HL-60 (cell line): ENCODE results near the gene PSMG3.

Experiments
- DNase-seq, 2 experiments: peaks; one replicate each; pipeline ENCODE4 v3.0.0-alpha.2; 2010 to 2020; ENCODE audit warnings: low read depth in 1 of 2, low spot score in 1 of 2
- H3K27ac ChIP-seq: fragments of 250-450 bp; sonication (Bioruptor Pico); replicated peaks from 2 replicates; pipeline ENCODE4 v1.5.1; 2020; ENCODE audit warnings: mild to moderate bottlenecking, moderate library complexity
- H3K27me3 ChIP-seq: fragments of 250-450 bp; sonication (Bioruptor Pico); 2 replicates; pipeline ENCODE4 v1.5.1; 2021; ENCODE audit warnings: mild to moderate bottlenecking, moderate library complexity; ENCODE audit not compliant: insufficient read depth, poor library complexity, severe bottlenecking
- H3K4me3 ChIP-seq: replicated peaks from 2 replicates; pipeline ENCODE4 v1.5.1; 2011; ENCODE audit warnings: mild to moderate bottlenecking, control low read depth, low read length; ENCODE audit not compliant: insufficient read depth
- GABPA ChIP-seq: IDR thresholded peaks from 2 replicates; pipeline ENCODE4 v1.6.1; 2012; ENCODE audit warnings: low read depth
- POLR2AphosphoS5 ChIP-seq: IDR thresholded peaks from 2 replicates; pipeline ENCODE4 v1.6.1; 2012; ENCODE audit warnings: low read depth
- SPI1 ChIP-seq: IDR thresholded peaks from 2 replicates; pipeline ENCODE4 v1.6.1; 2012; ENCODE audit warnings: low read depth, mild to moderate bottlenecking, borderline replicate concordance
- TF ChIP-seq, protein P1 (sequence below): IDR thresholded peaks from 2 replicates; pipeline ENCODE4 v1.6.1; 2012; ENCODE audit warnings: low read depth; ENCODE audit not compliant: insufficient replicate concordance
- TF ChIP-seq, protein P2 (sequence below): IDR thresholded peaks from one replicate; pipeline ENCODE4 v1.5.1; 2011; ENCODE audit warnings: low read length, control low read depth, inconsistent platforms; ENCODE audit not compliant: insufficient read depth

The PSMG3 gene

GRCh38 chr7:1544896-1545416 is 24.9 kb downstream of the PSMG3 start:
- Histone ChIP-seq H3K4me3 (no peak overlapping the region), H3K27ac (no peak overlapping the region), H3K27me3 (no peaks in the 10 kb centered on the region)
- no peak for DNase-seq
- TF ChIP-seq, protein P1, sequence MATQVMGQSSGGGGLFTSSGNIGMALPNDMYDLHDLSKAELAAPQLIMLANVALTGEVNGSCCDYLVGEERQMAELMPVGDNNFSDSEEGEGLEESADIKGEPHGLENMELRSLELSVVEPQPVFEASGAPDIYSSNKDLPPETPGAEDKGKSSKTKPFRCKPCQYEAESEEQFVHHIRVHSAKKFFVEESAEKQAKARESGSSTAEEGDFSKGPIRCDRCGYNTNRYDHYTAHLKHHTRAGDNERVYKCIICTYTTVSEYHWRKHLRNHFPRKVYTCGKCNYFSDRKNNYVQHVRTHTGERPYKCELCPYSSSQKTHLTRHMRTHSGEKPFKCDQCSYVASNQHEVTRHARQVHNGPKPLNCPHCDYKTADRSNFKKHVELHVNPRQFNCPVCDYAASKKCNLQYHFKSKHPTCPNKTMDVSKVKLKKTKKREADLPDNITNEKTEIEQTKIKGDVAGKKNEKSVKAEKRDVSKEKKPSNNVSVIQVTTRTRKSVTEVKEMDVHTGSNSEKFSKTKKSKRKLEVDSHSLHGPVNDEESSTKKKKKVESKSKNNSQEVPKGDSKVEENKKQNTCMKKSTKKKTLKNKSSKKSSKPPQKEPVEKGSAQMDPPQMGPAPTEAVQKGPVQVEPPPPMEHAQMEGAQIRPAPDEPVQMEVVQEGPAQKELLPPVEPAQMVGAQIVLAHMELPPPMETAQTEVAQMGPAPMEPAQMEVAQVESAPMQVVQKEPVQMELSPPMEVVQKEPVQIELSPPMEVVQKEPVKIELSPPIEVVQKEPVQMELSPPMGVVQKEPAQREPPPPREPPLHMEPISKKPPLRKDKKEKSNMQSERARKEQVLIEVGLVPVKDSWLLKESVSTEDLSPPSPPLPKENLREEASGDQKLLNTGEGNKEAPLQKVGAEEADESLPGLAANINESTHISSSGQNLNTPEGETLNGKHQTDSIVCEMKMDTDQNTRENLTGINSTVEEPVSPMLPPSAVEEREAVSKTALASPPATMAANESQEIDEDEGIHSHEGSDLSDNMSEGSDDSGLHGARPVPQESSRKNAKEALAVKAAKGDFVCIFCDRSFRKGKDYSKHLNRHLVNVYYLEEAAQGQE: no peak
- no peak for TF ChIP-seq POLR2AphosphoS5
- TF ChIP-seq GABPA: no peak
- TF ChIP-seq, protein P2, sequence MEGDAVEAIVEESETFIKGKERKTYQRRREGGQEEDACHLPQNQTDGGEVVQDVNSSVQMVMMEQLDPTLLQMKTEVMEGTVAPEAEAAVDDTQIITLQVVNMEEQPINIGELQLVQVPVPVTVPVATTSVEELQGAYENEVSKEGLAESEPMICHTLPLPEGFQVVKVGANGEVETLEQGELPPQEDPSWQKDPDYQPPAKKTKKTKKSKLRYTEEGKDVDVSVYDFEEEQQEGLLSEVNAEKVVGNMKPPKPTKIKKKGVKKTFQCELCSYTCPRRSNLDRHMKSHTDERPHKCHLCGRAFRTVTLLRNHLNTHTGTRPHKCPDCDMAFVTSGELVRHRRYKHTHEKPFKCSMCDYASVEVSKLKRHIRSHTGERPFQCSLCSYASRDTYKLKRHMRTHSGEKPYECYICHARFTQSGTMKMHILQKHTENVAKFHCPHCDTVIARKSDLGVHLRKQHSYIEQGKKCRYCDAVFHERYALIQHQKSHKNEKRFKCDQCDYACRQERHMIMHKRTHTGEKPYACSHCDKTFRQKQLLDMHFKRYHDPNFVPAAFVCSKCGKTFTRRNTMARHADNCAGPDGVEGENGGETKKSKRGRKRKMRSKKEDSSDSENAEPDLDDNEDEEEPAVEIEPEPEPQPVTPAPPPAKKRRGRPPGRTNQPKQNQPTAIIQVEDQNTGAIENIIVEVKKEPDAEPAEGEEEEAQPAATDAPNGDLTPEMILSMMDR: no peak
- TF ChIP-seq SPI1: no peak

DNA sequence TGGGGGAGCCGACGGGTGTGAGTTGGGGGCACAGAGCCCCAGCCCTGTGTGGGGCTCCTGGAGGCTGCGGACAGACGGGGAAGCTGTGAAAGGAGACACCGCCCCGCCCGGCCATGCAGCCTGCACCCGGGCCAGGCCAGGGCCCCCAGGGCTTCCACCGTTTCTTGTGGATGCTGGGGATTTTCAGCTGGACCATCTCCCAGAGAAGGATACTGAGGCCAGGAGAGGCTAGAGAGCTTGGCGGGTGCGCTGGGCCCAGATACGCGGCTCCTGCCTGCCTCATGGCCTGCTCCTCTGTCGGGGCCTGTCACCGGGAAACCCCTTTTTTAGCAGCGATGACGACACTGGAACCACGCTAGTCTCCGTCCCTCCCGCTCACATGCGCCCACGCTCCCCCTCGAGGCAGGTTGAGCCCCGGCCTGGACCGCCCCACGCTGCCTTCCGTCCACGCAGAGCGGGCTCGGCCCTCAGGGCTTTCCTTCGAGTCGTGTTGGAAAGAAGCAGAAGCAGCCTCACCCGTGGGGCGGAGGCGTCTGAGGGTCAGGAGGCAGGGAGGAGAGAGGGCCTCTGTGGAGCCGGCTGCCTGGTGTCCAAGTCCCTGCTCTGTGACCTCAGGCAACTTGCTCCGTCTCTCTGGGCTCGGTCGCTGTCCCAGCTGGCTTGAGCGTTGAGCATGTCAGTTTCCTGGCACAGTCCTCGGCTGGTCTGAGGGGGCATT is 25.5 kb downstream of the PSMG3 start:
- H3K27ac ChIP-seq: no peak overlapping the region
- TF ChIP-seq, protein P2: no peak
- TF ChIP-seq POLR2AphosphoS5 (peak; percentile 13; the same call in 1 of the 2 replicates), SPI1 (no peak)
- H3K27me3 ChIP-seq: no peaks in the 10 kb centered on the region
- no peak for DNase-seq
- H3K4me3 ChIP-seq: no peak overlapping the region

DNA sequence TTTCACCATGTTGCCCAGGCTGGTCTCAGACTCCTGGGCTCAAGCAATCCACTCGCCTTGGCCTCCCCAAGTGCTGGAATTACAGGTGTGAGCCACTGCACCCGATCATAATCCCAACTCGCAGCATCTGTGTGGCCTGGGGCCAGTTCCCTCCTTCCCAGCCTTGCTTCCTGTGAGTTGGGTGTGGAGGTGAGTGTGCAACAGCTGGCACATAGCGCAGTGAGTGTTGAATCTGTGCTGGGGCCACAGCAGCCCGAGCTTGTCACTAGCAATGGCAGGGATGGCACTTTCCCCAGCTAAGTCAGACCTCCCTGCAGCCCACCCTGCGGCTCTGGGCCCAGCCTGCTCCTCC is 26.0 kb downstream of the PSMG3 start:
- Histone ChIP-seq H3K4me3 (no peak overlapping the region), H3K27ac (no peak overlapping the region), H3K27me3 (no peaks in the 10 kb centered on the region)
- no peak for DNase-seq
- TF ChIP-seq, protein P1: no peak
- TF ChIP-seq, protein P2: no peak
- TF ChIP-seq POLR2AphosphoS5 (peak; percentile 12; the same call in 1 of the 2 replicates), GABPA (no peak), SPI1 (no peak)
